ENCODE data around the gene NR1I3.

GRCh38 chr1:161226320-161226711, 11.7 kb downstream of the NR1I3 start:
- no peak for TF ChIP-seq CTCF (IDR thresholded peaks at IDR 0.05)
- TF ChIP-seq POLR2A (IDR thresholded peaks at IDR 0.05): no peak

Measured in lower leg skin (tissue), 3 donors.